Right kidney (tissue), 1 donor: ENCODE data around the gene CAB39.

Experiments used
- DNase-seq: peaks from one replicate; pipeline ENCODE4 v3.0.0-alpha.2; 2016

CAB39 gene

GRCh38 chr2:230819433-230819832, 106.8 kb downstream of the CAB39 start:
- no peak for DNase-seq

GRCh38 chr2:230821261-230821990, 108.8 kb downstream of the CAB39 start:
- DNase-seq = no peak

- DNase-seq = no peak
Measured at GRCh38 chr2:230821991-230822520, 109.4 kb downstream of the CAB39 start.

- no peak for DNase-seq
Measured at GRCh38 chr2:230823264-230823964, 110.8 kb downstream of the CAB39 start.

- peak; percentile 71 for DNase-seq
Measured at GRCh38 chr2:230824406-230824978, 111.8 kb downstream of the CAB39 start.

GRCh38 chr2:230825354-230825753, 112.7 kb downstream of the CAB39 start:
- DNase-seq = no peak

- DNase-seq = no peak
Measured at GRCh38 chr2:230827774-230828271, 115.2 kb downstream of the CAB39 start.

- peak; percentile 74 for DNase-seq
Measured at GRCh38 chr2:230828272-230828961, 115.8 kb downstream of the CAB39 start.

- DNase-seq = no peak
Measured at GRCh38 chr2:230829293-230829692, 116.7 kb downstream of the CAB39 start.

GRCh38 chr2:230829959-230830358, 117.3 kb downstream of the CAB39 start:
- no peak for DNase-seq

- DNase-seq = no peak
Measured at GRCh38 chr2:230830428-230830827, 117.8 kb downstream of the CAB39 start.

GRCh38 chr2:230840301-230840700, 127.7 kb downstream of the CAB39 start:
- DNase-seq = no peak

- DNase-seq = no peak
Measured at GRCh38 chr2:230842473-230842872, 129.8 kb downstream of the CAB39 start.

- DNase-seq = no peak
Measured at GRCh38 chr2:230843132-230843531, 130.5 kb downstream of the CAB39 start.

GRCh38 chr2:230846360-230846759, 133.7 kb downstream of the CAB39 start:
- no peak for DNase-seq

GRCh38 chr2:230847883-230848388, 135.3 kb downstream of the CAB39 start:
- DNase-seq = peak; percentile 79

- DNase-seq = no peak
Measured at GRCh38 chr2:230849633-230850357, 137.2 kb downstream of the CAB39 start.

GRCh38 chr2:230850358-230850658, 137.7 kb downstream of the CAB39 start:
- DNase-seq = no peak

- no peak for DNase-seq
Measured at GRCh38 chr2:230852113-230852512, 139.5 kb downstream of the CAB39 start.

GRCh38 chr2:230861552-230862255, 149.1 kb downstream of the CAB39 start:
- DNase-seq = peak; percentile 47

GRCh38 chr2:230862292-230862691, 149.7 kb downstream of the CAB39 start:
- DNase-seq = no peak
